Upper lobe of left lung (tissue), 4 donors: Measurements from ENCODE around the gene PPP1R9A.

Experiments
- CTCF ChIP-seq, 6 experiments: fragments of 450-650 bp in 4 of 6; fragments of 200-600 bp in 2 of 6; sonication (generic) in 2 of 6; IDR thresholded peaks; one replicate each; pipeline ENCODE4 v1.5.1; 2016 to 2019; ENCODE audit warnings: antibody characterized with exemption in 6 of 6
- POLR2AphosphoS5 ChIP-seq, 2 donors: sonication (generic); formaldehyde crosslinking; IDR thresholded peaks; one replicate each; pipeline ENCODE4 v1.5.1; 2017; ENCODE audit warnings: antibody characterized with exemption in 2 of 2

- no peak for TF ChIP-seq POLR2AphosphoS5 (IDR thresholded peaks at IDR 0.05)
- TF ChIP-seq CTCF (IDR thresholded peaks at IDR 0.05) = no peak
Observed at GRCh38 chr7:94999069-94999351, 91.6 kb downstream of the PPP1R9A start.
